GM13976 (cell line): ENCODE measurements around the gene HIVEP3.

Experiments used
- DNase-seq: peaks from one replicate; pipeline ENCODE4 v3.0.0; 2012; ENCODE audit warnings: low spot score
- CTCF ChIP-seq: IDR thresholded peaks from 2 replicates; pipeline ENCODE4 v1.5.1; 2012; ENCODE audit warnings: borderline replicate concordance, mild to moderate bottlenecking; ENCODE audit not compliant: insufficient read depth; ENCODE audit errors: extremely low read depth, missing control alignments, control extremely low read depth
- in situ Hi-C: fragments of 300-500 bp; cut with MboI; formaldehyde crosslinking; loops from one replicate; pipeline ENCODE4 v1.12.0; 2022; ENCODE audit warnings: low sequenced_read_pairs, mixed read lengths, inconsistent platforms; ENCODE audit not compliant: unreplicated experiment

Gene HIVEP3

GRCh38 chr1:41723786-41724185, 194.9 kb downstream of the HIVEP3 start:
- in situ Hi-C loops: no loop called here
- no peak for TF ChIP-seq CTCF
- DNase-seq: no peak

GRCh38 chr1:41722184-41722583, 196.5 kb downstream of the HIVEP3 start:
- no peak for DNase-seq
- TF ChIP-seq CTCF: no peak
- in situ Hi-C loops: no loop called here

- DNase-seq: no peak
- in situ Hi-C loops: no loop called here
- no peak for TF ChIP-seq CTCF
Measured at GRCh38 chr1:41720861-41721410, 197.8 kb downstream of the HIVEP3 start.

GRCh38 chr1:41719590-41719989, 199.1 kb downstream of the HIVEP3 start:
- no peak for TF ChIP-seq CTCF
- in situ Hi-C loops: no loop called here
- DNase-seq: no peak

GRCh38 chr1:41719128-41719527, 199.6 kb downstream of the HIVEP3 start:
- no peak for DNase-seq
- no peak for TF ChIP-seq CTCF
- in situ Hi-C loops: no loop called here

GRCh38 chr1:41718497-41718896, 200.2 kb downstream of the HIVEP3 start:
- DNase-seq: no peak
- no peak for TF ChIP-seq CTCF
- in situ Hi-C loops: no loop called here
